Measurements from ENCODE around the gene ITGA1. TPM values are rescaled to one million over a fixed set of nuclear protein-coding genes. Genes with fewer than 3 reads are reported as not detected.

The ITGA1 gene
- total RNA-seq, 1 experiment from 2014 or later, result 27.4 TPM

Other genes with a start within 250 kb of the ITGA1 start
- 12.8 and 20.9 TPM in 2 replicates for gene PELO, start within 50 bp of the ITGA1 start, total RNA-seq (2014; rRNA removed; shearing (Covaris generic))
- gene ITGA2, start 201.4 kb downstream of the ITGA1 start, total RNA-seq (2014; rRNA removed; shearing (Covaris generic)), result 3.2 and 5.2 TPM in 2 replicates